K562 (cell line): ENCODE measurements around the gene PI4KA. TPM values are rescaled to one million over a fixed set of nuclear protein-coding genes. Genes with fewer than 3 reads are reported as not detected.

ENCODE experiments used
- BCOR ChIP-seq: fragments of 450-650 bp; IDR thresholded peaks from 2 replicates; pipeline ENCODE4 v1.6.1; 2016
- BHLHE40 ChIP-seq: IDR thresholded peaks from 2 replicates; pipeline ENCODE4 v1.6.1; 2011; ENCODE audit warnings: low read length, improper control_type of control experiment
- FIP1L1 ChIP-seq: fragments of 200-400 bp; formaldehyde crosslinking; IDR thresholded peaks from 2 replicates; pipeline ENCODE4 v1.6.1; 2018; ENCODE audit warnings: mild to moderate bottlenecking, low read depth, low read length; ENCODE audit not compliant: poor library complexity, severe bottlenecking
- GABPA ChIP-seq: fragments of 200-800 bp; sonication (Bioruptor generic); conservative IDR thresholded peaks from 2 replicates; pipeline ENCODE4 v1.6.1; 2016; ENCODE audit warnings: low read depth, missing genetic modification characterization, missing compliant biosample characterization
- HIVEP1 ChIP-seq: fragments of 250-450 bp; sonication (Bioruptor Pico); IDR thresholded peaks from 2 replicates; pipeline ENCODE4 v1.4.0; 2020; ENCODE audit warnings: mild to moderate bottlenecking
- KDM4B ChIP-seq, 2 experiments: fragments of 450-650 bp in 1 of 2; sonication (generic) in 1 of 2; IDR thresholded peaks; 2 replicates each; pipeline ENCODE4 v1.6.1; 2016 to 2017; ENCODE audit warnings: borderline replicate concordance in 2 of 2, antibody characterized with exemption in 1 of 2, low read depth in 1 of 2, mild to moderate bottlenecking in 1 of 2
- RB1 ChIP-seq: fragments of 450-650 bp; IDR thresholded peaks from 2 replicates; pipeline ENCODE4 v1.6.1; 2017; ENCODE audit warnings: low read depth, mild to moderate bottlenecking
- SP1 ChIP-seq: sonication (generic); formaldehyde crosslinking; IDR thresholded peaks from 2 replicates; pipeline ENCODE4 v1.8.1; 2022; ENCODE audit warnings: mild to moderate bottlenecking, missing genetic modification reagents
- SRSF1 ChIP-seq: fragments of 200-400 bp; formaldehyde crosslinking; IDR thresholded peaks from 2 replicates; pipeline ENCODE4 v1.6.1; 2017; ENCODE audit warnings: mild to moderate bottlenecking, low read depth, low read length, moderate library complexity
- SRSF9 ChIP-seq: fragments of 200-400 bp; formaldehyde crosslinking; IDR thresholded peaks from 2 replicates; pipeline ENCODE4 v1.6.1; 2017; ENCODE audit warnings: low read depth, low read length, borderline replicate concordance
- SUPT5H ChIP-seq: fragments of 450-650 bp; IDR thresholded peaks from 2 replicates; pipeline ENCODE4 v1.6.1; 2016
- ZNF274 ChIP-seq: IDR thresholded peaks from 2 replicates; pipeline ENCODE4 v1.6.1; 2011; ENCODE audit warnings: low read depth, mild to moderate bottlenecking, low read length, moderate library complexity, borderline replicate concordance
- ZNF316 ChIP-seq: fragments of 450-650 bp; IDR thresholded peaks from 2 replicates; pipeline ENCODE4 v1.6.1; 2016
- polyA plus RNA-seq, 8 experiments: library from polyadenylated mRNA; depleted of rRNA in 4 of 8; stranded (reverse) in 5 of 8; unstranded in 3 of 8; fragments of >200 nt; fragmentation: Nextera tagmentation in 2 of 8; fragmentation: Illumina TruSeq in 1 of 8; extraction: Ambion mirVana in 2 of 8; extraction: Trizol in 1 of 8; gene quantifications; 2 replicates each; pipeline versions ENCODE4 v1.2.1 to v1.2.3, GENCODE V29; 2011 to 2014; ENCODE audit warnings: inconsistent platforms in 1 of 8, missing spikeins in 1 of 8
- total RNA-seq, 7 experiments: library from RNA; depleted of rRNA in 6 of 7; stranded (reverse); fragments of >200 nt in 6 of 7; fragmentation: Illumina TruSeq in 2 of 7; extraction: Trizol in 2 of 7; gene quantifications; 2 replicates each; pipeline versions ENCODE4 v1.2.1 to v1.2.3, GENCODE V29; 2011 to 2021; ENCODE audit warnings: low replicate concordance in 1 of 7
- TF ChIP-seq, protein P1 (sequence below), 2 experiments: IDR thresholded peaks; 2 replicates each; pipeline ENCODE4 v1.6.1; 2012; ENCODE audit warnings: improper control_type of control experiment in 2 of 2, low read depth in 2 of 2, low read length in 2 of 2, borderline replicate concordance in 1 of 2
- TF ChIP-seq, protein P2 (sequence below): fragments of 450-650 bp; IDR thresholded peaks from 2 replicates; pipeline ENCODE4 v1.6.1; 2018; ENCODE audit not compliant: partially characterized antibody
- TF ChIP-seq, protein P3 (sequence below): fragments of 250-450 bp; sonication (Bioruptor Pico); IDR thresholded peaks from 2 replicates; pipeline ENCODE4 v1.8.0; 2021; ENCODE audit warnings: moderate library complexity, mild to moderate bottlenecking, inconsistent platforms
- TF ChIP-seq, protein P4 (sequence below): fragments of 250-450 bp; sonication (Bioruptor Pico); IDR thresholded peaks from 2 replicates; pipeline ENCODE4 v1.4.0; 2020; ENCODE audit warnings: mild to moderate bottlenecking, moderate library complexity

Gene PI4KA
- total and polyA plus RNA-seq, 9 of the 15 experiments (the other 6 are each of a cell fraction or from before 2014, with no cell fraction given), result 7.3 to 187 (median 84.7) TPM

DNA sequence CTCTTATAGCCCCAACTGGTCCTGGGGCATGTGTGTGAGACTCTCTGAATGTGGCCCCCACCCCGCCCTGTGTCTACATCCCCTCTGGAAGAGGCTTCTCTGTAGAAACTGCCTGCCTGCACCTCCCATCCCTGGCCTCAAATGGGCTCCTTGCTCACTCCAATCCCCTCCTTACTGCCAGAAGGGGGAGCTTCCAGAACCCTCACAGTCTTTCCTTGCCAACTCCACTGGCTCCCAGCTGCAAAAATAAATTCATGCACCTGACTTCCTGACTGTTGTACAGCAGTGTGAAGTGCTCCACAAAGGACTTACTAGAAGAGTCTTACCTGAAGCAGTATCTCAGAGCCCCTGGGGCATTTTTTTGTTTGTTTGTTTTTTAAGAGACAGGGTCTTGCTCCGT is 99.9 kb downstream of the PI4KA start (continued):
- TF ChIP-seq, protein P1, sequence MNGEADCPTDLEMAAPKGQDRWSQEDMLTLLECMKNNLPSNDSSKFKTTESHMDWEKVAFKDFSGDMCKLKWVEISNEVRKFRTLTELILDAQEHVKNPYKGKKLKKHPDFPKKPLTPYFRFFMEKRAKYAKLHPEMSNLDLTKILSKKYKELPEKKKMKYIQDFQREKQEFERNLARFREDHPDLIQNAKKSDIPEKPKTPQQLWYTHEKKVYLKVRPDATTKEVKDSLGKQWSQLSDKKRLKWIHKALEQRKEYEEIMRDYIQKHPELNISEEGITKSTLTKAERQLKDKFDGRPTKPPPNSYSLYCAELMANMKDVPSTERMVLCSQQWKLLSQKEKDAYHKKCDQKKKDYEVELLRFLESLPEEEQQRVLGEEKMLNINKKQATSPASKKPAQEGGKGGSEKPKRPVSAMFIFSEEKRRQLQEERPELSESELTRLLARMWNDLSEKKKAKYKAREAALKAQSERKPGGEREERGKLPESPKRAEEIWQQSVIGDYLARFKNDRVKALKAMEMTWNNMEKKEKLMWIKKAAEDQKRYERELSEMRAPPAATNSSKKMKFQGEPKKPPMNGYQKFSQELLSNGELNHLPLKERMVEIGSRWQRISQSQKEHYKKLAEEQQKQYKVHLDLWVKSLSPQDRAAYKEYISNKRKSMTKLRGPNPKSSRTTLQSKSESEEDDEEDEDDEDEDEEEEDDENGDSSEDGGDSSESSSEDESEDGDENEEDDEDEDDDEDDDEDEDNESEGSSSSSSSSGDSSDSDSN (IDR thresholded peaks at IDR 0.05; ENCODE audit: borderline replicate concordance in 1 of 2, low read depth in 2 of 2, low read length in 2 of 2), result no peak
- TF ChIP-seq SP1 (no peak), FIP1L1 (no peak), BCOR (no peak), SRSF9 (no peak), SUPT5H (0 out of 2 replicates have a peak, but pooled peaks have one; percentile 2), ZNF316 (no peak), BHLHE40 (no peak), SRSF1 (no peak), RB1 (peak; percentile 39; the same call in 1 of the 2 replicates), ZNF274 (no peak), HIVEP1 (CRISPR knock-in tag) (no peak), GABPA (tag) (no peak), KDM4B (IDR thresholded peaks at IDR 0.05; ENCODE audit: borderline replicate concordance in 2 of 2, low read depth in 1 of 2) (no peak)
- TF ChIP-seq, protein P2, sequence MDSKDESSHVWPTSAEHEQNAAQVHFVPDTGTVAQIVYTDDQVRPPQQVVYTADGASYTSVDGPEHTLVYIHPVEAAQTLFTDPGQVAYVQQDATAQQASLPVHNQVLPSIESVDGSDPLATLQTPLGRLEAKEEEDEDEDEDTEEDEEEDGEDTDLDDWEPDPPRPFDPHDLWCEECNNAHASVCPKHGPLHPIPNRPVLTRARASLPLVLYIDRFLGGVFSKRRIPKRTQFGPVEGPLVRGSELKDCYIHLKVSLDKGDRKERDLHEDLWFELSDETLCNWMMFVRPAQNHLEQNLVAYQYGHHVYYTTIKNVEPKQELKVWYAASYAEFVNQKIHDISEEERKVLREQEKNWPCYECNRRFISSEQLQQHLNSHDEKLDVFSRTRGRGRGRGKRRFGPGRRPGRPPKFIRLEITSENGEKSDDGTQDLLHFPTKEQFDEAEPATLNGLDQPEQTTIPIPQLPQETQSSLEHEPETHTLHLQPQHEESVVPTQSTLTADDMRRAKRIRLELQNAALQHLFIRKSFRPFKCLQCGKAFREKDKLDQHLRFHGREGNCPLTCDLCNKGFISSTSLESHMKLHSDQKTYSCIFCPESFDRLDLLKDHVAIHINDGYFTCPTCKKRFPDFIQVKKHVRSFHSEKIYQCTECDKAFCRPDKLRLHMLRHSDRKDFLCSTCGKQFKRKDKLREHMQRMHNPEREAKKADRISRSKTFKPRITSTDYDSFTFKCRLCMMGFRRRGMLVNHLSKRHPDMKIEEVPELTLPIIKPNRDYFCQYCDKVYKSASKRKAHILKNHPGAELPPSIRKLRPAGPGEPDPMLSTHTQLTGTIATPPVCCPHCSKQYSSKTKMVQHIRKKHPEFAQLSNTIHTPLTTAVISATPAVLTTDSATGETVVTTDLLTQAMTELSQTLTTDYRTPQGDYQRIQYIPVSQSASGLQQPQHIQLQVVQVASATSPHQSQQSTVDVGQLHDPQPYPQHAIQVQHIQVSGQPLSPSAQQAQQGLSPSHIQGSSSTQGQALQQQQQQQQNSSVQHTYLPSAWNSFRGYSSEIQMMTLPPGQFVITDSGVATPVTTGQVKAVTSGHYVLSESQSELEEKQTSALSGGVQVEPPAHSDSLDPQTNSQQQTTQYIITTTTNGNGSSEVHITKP, result peak; percentile 23
- TF ChIP-seq, protein P3, sequence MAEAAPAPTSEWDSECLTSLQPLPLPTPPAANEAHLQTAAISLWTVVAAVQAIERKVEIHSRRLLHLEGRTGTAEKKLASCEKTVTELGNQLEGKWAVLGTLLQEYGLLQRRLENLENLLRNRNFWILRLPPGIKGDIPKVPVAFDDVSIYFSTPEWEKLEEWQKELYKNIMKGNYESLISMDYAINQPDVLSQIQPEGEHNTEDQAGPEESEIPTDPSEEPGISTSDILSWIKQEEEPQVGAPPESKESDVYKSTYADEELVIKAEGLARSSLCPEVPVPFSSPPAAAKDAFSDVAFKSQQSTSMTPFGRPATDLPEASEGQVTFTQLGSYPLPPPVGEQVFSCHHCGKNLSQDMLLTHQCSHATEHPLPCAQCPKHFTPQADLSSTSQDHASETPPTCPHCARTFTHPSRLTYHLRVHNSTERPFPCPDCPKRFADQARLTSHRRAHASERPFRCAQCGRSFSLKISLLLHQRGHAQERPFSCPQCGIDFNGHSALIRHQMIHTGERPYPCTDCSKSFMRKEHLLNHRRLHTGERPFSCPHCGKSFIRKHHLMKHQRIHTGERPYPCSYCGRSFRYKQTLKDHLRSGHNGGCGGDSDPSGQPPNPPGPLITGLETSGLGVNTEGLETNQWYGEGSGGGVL (CRISPR knock-in tag), result no peak
- TF ChIP-seq, protein P4, sequence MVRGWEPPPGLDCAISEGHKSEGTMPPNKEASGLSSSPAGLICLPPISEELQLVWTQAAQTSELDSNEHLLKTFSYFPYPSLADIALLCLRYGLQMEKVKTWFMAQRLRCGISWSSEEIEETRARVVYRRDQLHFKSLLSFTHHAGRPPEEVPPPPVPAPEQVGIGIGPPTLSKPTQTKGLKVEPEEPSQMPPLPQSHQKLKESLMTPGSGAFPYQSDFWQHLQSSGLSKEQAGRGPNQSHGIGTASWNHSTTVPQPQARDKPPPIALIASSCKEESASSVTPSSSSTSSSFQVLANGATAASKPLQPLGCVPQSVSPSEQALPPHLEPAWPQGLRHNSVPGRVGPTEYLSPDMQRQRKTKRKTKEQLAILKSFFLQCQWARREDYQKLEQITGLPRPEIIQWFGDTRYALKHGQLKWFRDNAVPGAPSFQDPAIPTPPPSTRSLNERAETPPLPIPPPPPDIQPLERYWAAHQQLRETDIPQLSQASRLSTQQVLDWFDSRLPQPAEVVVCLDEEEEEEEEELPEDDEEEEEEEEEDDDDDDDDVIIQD (CRISPR knock-in tag), result 0 out of 2 replicates have a peak, but pooled peaks have one; percentile 16
